Renal pelvis (tissue), 4 donors: ENCODE data around the gene LILRB2. TPM values are rescaled to one million over a fixed set of nuclear protein-coding genes. Genes with fewer than 3 reads are reported as not detected.
A peak's percentile ranks its signal among the peaks of the same experiment; 100 is the strongest.
"Not testable (repeated sequence)": the region's sequence is repeated elsewhere in the genome, so short reads cannot be mapped to it uniquely, and the experiment has no call there.

ENCODE experiments used
- DNase-seq: peaks from one replicate; pipeline ENCODE4 v3.0.0-alpha.2; 2013
- polyA plus RNA-seq, 3 donors: library from polyadenylated mRNA; unstranded; fragments of 120-200 nt; gene quantifications; one replicate each; pipeline ENCODE4 v1.2.1, GENCODE V29; 2013; ENCODE audit not compliant: insufficient read length in 3 of 3

LILRB2 gene
- polyA plus RNA-seq, 3 donors, result 0.95 to 1.2 (median 1.0) TPM

- not testable (repeated sequence) for DNase-seq
Measured at GRCh38 chr19:54274516-54274915, 6.4 kb downstream of the LILRB2 start.

GRCh38 chr19:54273821-54274220 lies 7.1 kb downstream of the LILRB2 start:
- no peak for DNase-seq

GRCh38 chr19:54272181-54272580 lies 8.7 kb downstream of the LILRB2 start:
- DNase-seq, result not testable (repeated sequence)

- DNase-seq, result not testable (repeated sequence)
Measured at GRCh38 chr19:54271587-54271986, 9.3 kb downstream of the LILRB2 start.

GRCh38 chr19:54271106-54271505 lies 9.8 kb downstream of the LILRB2 start:
- no peak for DNase-seq

- DNase-seq, result no peak
Measured at GRCh38 chr19:54268936-54269335, 12.0 kb downstream of the LILRB2 start.

GRCh38 chr19:54266133-54266532 lies 14.8 kb downstream of the LILRB2 start:
- peak; percentile 91 for DNase-seq

GRCh38 chr19:54262470-54262869 lies 18.4 kb downstream of the LILRB2 start:
- no peak for DNase-seq

GRCh38 chr19:54262066-54262465 lies 18.8 kb downstream of the LILRB2 start:
- no peak for DNase-seq

GRCh38 chr19:54257116-54257480 lies 23.8 kb downstream of the LILRB2 start, which contains the start of gene LILRB5:
Gene LILRB5, minus strand, starts transcription at chr19:54257273. Its CDS starts 80 bp downstream, at chr19:54257193.
- no peak for DNase-seq

- DNase-seq, result no peak
Measured at GRCh38 chr19:54256250-54257115, 24.4 kb downstream of the LILRB2 start.

GRCh38 chr19:54255105-54255775 lies 25.7 kb downstream of the LILRB2 start:
- no peak for DNase-seq

- DNase-seq, result no peak
Measured at GRCh38 chr19:54254195-54254906, 26.6 kb downstream of the LILRB2 start.

GRCh38 chr19:54253331-54254194 lies 27.3 kb downstream of the LILRB2 start:
- no peak for DNase-seq

- DNase-seq, result no peak
Measured at GRCh38 chr19:54252845-54253244, 28.1 kb downstream of the LILRB2 start.

- DNase-seq, result no peak
Measured at GRCh38 chr19:54252243-54252642, 28.7 kb downstream of the LILRB2 start.

GRCh38 chr19:54248016-54248601 lies 32.8 kb downstream of the LILRB2 start:
- no peak for DNase-seq

GRCh38 chr19:54247106-54247930 lies 33.6 kb downstream of the LILRB2 start:
- DNase-seq, result no peak

- no peak for DNase-seq
Measured at GRCh38 chr19:54245936-54246335, 35.0 kb downstream of the LILRB2 start.

- not testable (repeated sequence) for DNase-seq
Measured at GRCh38 chr19:54243809-54244208, 37.1 kb downstream of the LILRB2 start.
